ENCODE results near the gene ABI2. TPM values are rescaled to one million over a fixed set of nuclear protein-coding genes. Genes with fewer than 3 reads are reported as not detected.

The ABI2 gene
- total RNA-seq, 1 experiment from 2014 or later = 65.6 TPM

GRCh38 chr2:203404996-203405395 is 76.8 kb downstream of the ABI2 start:
- intact Hi-C loops (cut with micrococcal nuclease) = no loop called here
- DNase-seq (ENCODE audit: unreplicated experiment) = no peak
- Mint-ChIP-seq H3K9me3 (ENCODE audit: unreplicated experiment) (no peaks in the 10 kb centered on the region), H3K36me3 (ENCODE audit: insufficient read depth, unreplicated experiment) (peaks cover 62% of the 10 kb centered on the region), H3K4me1 (ENCODE audit: insufficient read depth, unreplicated experiment) (no peaks in the 10 kb centered on the region), H3K27ac (ENCODE audit: low read depth, unreplicated experiment) (no peak overlapping the region), H3K4me3 (ENCODE audit: unreplicated experiment) (no peak overlapping the region), H3K27me3 (ENCODE audit: insufficient read depth, unreplicated experiment) (no peaks in the 10 kb centered on the region)
- ChIA-PET POLR2A (interaction anchor here (0.7 kb wide), 1 partner anchor 770 kb away, joined by 3 read pairs; the partner anchor contains the start of gene FAM117B), CTCF (no interaction called here)
- no TSS peak for BruUV-seq (replicated peaks)
- no peak for TF ChIP-seq CTCF (IDR thresholded peaks at IDR 0.05; ENCODE audit: unreplicated experiment)

GRCh38 chr2:203407496-203407895 is 79.3 kb downstream of the ABI2 start:
- Mint-ChIP-seq H3K27ac (ENCODE audit: low read depth, unreplicated experiment) (no peak overlapping the region), H3K27me3 (ENCODE audit: insufficient read depth, unreplicated experiment) (no peaks in the 10 kb centered on the region), H3K4me1 (ENCODE audit: insufficient read depth, unreplicated experiment) (peaks cover 5% of the 10 kb centered on the region), H3K4me3 (ENCODE audit: unreplicated experiment) (no peak overlapping the region), H3K36me3 (ENCODE audit: insufficient read depth, unreplicated experiment) (peaks cover 62% of the 10 kb centered on the region), H3K9me3 (ENCODE audit: unreplicated experiment) (no peaks in the 10 kb centered on the region)
- CTCF ChIA-PET = interaction anchor here (1.1 kb wide), 1 partner anchor 46 kb away, joined by 4 read pairs; no protein-coding TSS in a partner anchor
- TF ChIP-seq CTCF (IDR thresholded peaks at IDR 0.05; ENCODE audit: unreplicated experiment) = no peak
- POLR2A ChIA-PET = no interaction called here
- BruUV-seq (replicated peaks) = no TSS peak
- no peak for DNase-seq (ENCODE audit: unreplicated experiment)
- intact Hi-C loops (cut with micrococcal nuclease) = no loop called here

GRCh38 chr2:203412546-203413331 is 84.5 kb downstream of the ABI2 start:
- Mint-ChIP-seq H3K27me3 (ENCODE audit: insufficient read depth, unreplicated experiment) (no peaks in the 10 kb centered on the region), H3K9me3 (ENCODE audit: unreplicated experiment) (no peaks in the 10 kb centered on the region), H3K4me1 (ENCODE audit: insufficient read depth, unreplicated experiment) (peaks cover 8% of the 10 kb centered on the region), H3K36me3 (ENCODE audit: insufficient read depth, unreplicated experiment) (peaks cover 35% of the 10 kb centered on the region), H3K27ac (ENCODE audit: low read depth, unreplicated experiment) (no peak overlapping the region), H3K4me3 (ENCODE audit: unreplicated experiment) (no peak overlapping the region)
- intact Hi-C loops (cut with micrococcal nuclease) = no loop called here
- DNase-seq (ENCODE audit: unreplicated experiment) = peak; percentile 21
- ChIA-PET POLR2A (interaction anchor here (1.3 kb wide), 1 partner anchor 21 kb away, joined by 4 read pairs; no protein-coding TSS in a partner anchor), CTCF (no interaction called here)
- BruUV-seq (replicated peaks) = no TSS peak
- no peak for TF ChIP-seq CTCF (IDR thresholded peaks at IDR 0.05; ENCODE audit: unreplicated experiment)

GRCh38 chr2:203413796-203414195 is 85.6 kb downstream of the ABI2 start:
- Mint-ChIP-seq H3K9me3 (ENCODE audit: unreplicated experiment) (no peaks in the 10 kb centered on the region), H3K4me3 (ENCODE audit: unreplicated experiment) (no peak overlapping the region), H3K4me1 (ENCODE audit: insufficient read depth, unreplicated experiment) (peaks cover 8% of the 10 kb centered on the region), H3K27me3 (ENCODE audit: insufficient read depth, unreplicated experiment) (no peaks in the 10 kb centered on the region), H3K27ac (ENCODE audit: low read depth, unreplicated experiment) (no peak overlapping the region), H3K36me3 (ENCODE audit: insufficient read depth, unreplicated experiment) (peaks cover 36% of the 10 kb centered on the region)
- intact Hi-C loops (cut with micrococcal nuclease) = no loop called here
- TF ChIP-seq CTCF (IDR thresholded peaks at IDR 0.05; ENCODE audit: unreplicated experiment) = no peak
- no peak for DNase-seq (ENCODE audit: unreplicated experiment)
- no TSS peak for BruUV-seq (replicated peaks)
- POLR2A ChIA-PET = interaction anchor here (1.3 kb wide), 1 partner anchor 20 kb away, joined by 4 read pairs; no protein-coding TSS in a partner anchor
- CTCF ChIA-PET = no interaction called here
